Ascending aorta (tissue), 2 donors: ENCODE data around the gene TMEM14A. TPM values are rescaled to one million over a fixed set of nuclear protein-coding genes. Genes with fewer than 3 reads are reported as not detected.
A peak's percentile ranks its signal among the peaks of the same experiment; 100 is the strongest.

Source experiments
- DNase-seq, 2 donors: peaks; one replicate each; pipeline ENCODE4 v3.0.0-alpha.2; 2019; ENCODE audit warnings: low spot score in 2 of 2
- H3K27ac ChIP-seq, 2 donors: fragments of 200-600 bp; sonication (generic); one replicate each; pipeline ENCODE4 v1.5.1; 2016 to 2017; ENCODE audit warnings: mild to moderate bottlenecking in 1 of 2
- H3K27me3 ChIP-seq: fragments of 200-600 bp; sonication (generic); one replicate; pipeline ENCODE4 v1.5.1; 2017
- H3K36me3 ChIP-seq, 2 donors: fragments of 200-600 bp; sonication (generic); one replicate each; pipeline ENCODE4 v1.5.1; 2016
- H3K4me1 ChIP-seq, 2 donors: fragments of 200-600 bp; sonication (generic); one replicate each; pipeline ENCODE4 v1.5.1; 2016 to 2017; ENCODE audit warnings: mild to moderate bottlenecking in 1 of 2
- H3K4me3 ChIP-seq, 2 donors: fragments of 200-600 bp; sonication (generic); one replicate each; pipeline ENCODE4 v1.5.1; 2016 to 2017; ENCODE audit warnings: mild to moderate bottlenecking in 1 of 2
- H3K9me3 ChIP-seq, 2 donors: fragments of 200-600 bp; sonication (generic); one replicate each; pipeline ENCODE4 v1.5.1; 2016
- CTCF ChIP-seq, 3 experiments: fragments of 200-600 bp in 2 of 3; fragments of 450-650 bp in 1 of 3; sonication (generic) in 2 of 3; IDR thresholded peaks; one replicate each; pipeline ENCODE4 v1.5.1; 2016 to 2019; ENCODE audit warnings: antibody characterized with exemption in 3 of 3, mild to moderate bottlenecking in 1 of 3, moderate library complexity in 1 of 3
- intact Hi-C: fragments of 100-400 bp; cut with DNase I; formaldehyde crosslinking; loops from one replicate; pipeline ENCODE4 v1.15.1; 2023
- total RNA-seq: library from RNA; depleted of rRNA; stranded (reverse); fragments of >200 nt; gene quantifications from one replicate; pipeline ENCODE4 v1.1.0, GENCODE V29; 2016

Gene TMEM14A
- total RNA-seq, 1 donor from 2014 or later = 11.9 TPM

GRCh38 chr6:52725143-52725534 is 54.2 kb downstream of the TMEM14A start:
- peak in 1 of 2 donors; percentile 67 for DNase-seq
- H3K27ac ChIP-seq = peak overlapping the region; percentile 71 to 91
- TF ChIP-seq CTCF (IDR thresholded peaks at IDR 0.05) = no peak
- H3K4me1 ChIP-seq = peaks cover 2 to 9% of the 10 kb centered on the region in 2 donors
- no peaks in the 10 kb centered on the region for H3K36me3 ChIP-seq
- H3K27me3 ChIP-seq = no peaks in the 10 kb centered on the region
- intact Hi-C loops = loop anchor here (2.0 to 10.0 kb wide), 5 partner anchors 60 to 308 kb away; no protein-coding TSS in a partner anchor
- H3K9me3 ChIP-seq = no peaks in the 10 kb centered on the region
- H3K4me3 ChIP-seq = no peak overlapping the region

DNA sequence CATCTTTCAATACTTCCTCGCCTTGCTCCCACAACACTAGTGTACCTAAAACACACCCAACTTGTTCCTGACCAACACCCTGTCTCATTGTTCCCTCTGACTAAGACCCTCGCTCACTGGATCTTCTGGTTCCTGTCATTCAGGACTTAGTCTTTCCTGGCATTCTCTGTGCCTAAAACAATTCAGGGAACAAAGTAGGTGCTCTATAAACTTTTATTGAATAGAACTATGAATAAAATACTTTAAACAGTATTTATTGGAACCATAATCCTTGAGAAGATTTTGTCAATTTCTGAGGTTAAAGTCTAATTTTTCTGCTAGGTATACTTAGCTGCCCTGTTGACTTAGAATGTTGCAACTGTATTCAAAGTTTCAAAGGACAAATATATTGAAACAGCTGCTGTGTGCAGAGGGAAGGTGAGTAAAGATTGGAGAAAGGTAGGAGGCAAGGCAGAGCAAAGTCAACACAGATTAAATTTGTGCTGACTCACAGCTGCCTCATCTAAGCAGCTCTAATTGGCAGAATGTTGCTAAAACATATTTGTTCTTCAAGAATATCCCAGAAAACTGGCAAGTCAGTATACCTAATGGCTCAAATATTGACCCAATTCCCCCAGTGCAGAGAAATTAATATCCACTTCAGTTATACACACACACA is 54.8 kb downstream of the TMEM14A start:
- DNase-seq = no peak
- H3K9me3 ChIP-seq = no peaks in the 10 kb centered on the region
- intact Hi-C loops = loop anchor here (2.0 to 10.0 kb wide), 5 partner anchors 61 to 308 kb away; no protein-coding TSS in a partner anchor
- H3K4me3 ChIP-seq = no peak overlapping the region
- H3K36me3 ChIP-seq = no peaks in the 10 kb centered on the region
- peak overlapping the region; percentile 71 to 91 for H3K27ac ChIP-seq
- no peaks in the 10 kb centered on the region for H3K27me3 ChIP-seq
- no peak for TF ChIP-seq CTCF (IDR thresholded peaks at IDR 0.05)
- peaks cover 2 to 9% of the 10 kb centered on the region in 2 donors for H3K4me1 ChIP-seq

GRCh38 chr6:52726193-52726542 is 55.3 kb downstream of the TMEM14A start:
- no peak for TF ChIP-seq CTCF (IDR thresholded peaks at IDR 0.05)
- Histone ChIP-seq H3K4me1 (peaks cover 2 to 9% of the 10 kb centered on the region in 2 donors), H3K36me3 (no peaks in the 10 kb centered on the region), H3K4me3 (no peak overlapping the region), H3K27me3 (no peaks in the 10 kb centered on the region), H3K9me3 (no peaks in the 10 kb centered on the region), H3K27ac (peak overlapping the region in 1 of 2 donors; percentile 91)
- no peak for DNase-seq
- intact Hi-C loops = loop anchor here (5.0 to 10.0 kb wide), 4 partner anchors 61 to 309 kb away; no protein-coding TSS in a partner anchor

DNA sequence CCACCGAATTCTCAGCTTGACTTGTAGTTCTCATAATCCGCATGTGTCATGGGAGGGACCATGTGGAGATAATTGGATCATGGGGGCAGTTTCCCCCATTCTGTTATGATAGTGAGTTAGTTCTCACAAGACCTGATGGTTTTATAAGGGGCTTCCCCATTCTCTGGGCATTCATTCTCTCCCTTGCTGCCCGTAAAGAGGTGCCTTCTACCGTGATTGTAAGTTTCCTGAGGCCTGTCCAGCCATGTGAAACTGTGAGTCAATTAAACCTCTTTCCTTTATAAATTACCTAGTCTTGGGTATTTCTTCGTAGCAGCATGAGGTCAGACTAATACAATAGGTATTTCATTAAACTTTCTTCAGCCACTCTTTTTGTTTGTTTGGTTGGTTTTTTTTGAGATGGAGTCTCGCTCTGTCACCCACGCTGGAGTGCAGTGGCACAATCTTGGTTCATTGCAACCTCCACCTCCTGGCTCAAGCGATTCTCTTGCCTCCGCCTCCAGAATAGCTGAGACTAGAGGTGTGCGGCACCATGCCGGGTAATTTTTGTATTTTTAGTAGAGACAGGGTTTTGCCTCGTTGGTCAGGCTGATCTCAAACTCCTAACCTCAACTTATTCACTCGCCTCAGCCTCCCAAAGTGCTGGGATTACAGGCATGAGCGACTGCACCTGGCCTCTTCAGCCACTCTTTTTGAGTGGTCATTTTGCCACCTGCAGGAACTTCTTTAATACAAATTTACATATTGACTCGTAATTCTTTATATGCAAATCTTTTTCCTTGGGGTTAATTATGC is 56.0 kb downstream of the TMEM14A start:
- no peaks in the 10 kb centered on the region for H3K27me3 ChIP-seq
- TF ChIP-seq CTCF (IDR thresholded peaks at IDR 0.05) = no peak
- intact Hi-C loops = loop anchor here (5.0 to 10.0 kb wide), 4 partner anchors 62 to 310 kb away; no protein-coding TSS in a partner anchor
- DNase-seq = no peak
- peak overlapping the region in 1 of 2 donors; percentile 91 for H3K27ac ChIP-seq
- H3K9me3 ChIP-seq = no peaks in the 10 kb centered on the region
- H3K36me3 ChIP-seq = no peaks in the 10 kb centered on the region
- peaks cover 2 to 9% of the 10 kb centered on the region in 2 donors for H3K4me1 ChIP-seq
- H3K4me3 ChIP-seq = no peak overlapping the region

GRCh38 chr6:52727908-52728307 is 57.0 kb downstream of the TMEM14A start:
- H3K4me1 ChIP-seq = peaks cover 2 to 9% of the 10 kb centered on the region in 2 donors
- peak overlapping the region; percentile 51 to 75 for H3K27ac ChIP-seq
- H3K9me3 ChIP-seq = no peaks in the 10 kb centered on the region
- TF ChIP-seq CTCF (IDR thresholded peaks at IDR 0.05) = no peak
- no peaks in the 10 kb centered on the region for H3K36me3 ChIP-seq
- H3K4me3 ChIP-seq = no peak overlapping the region
- DNase-seq = no peak
- no peaks in the 10 kb centered on the region for H3K27me3 ChIP-seq
- intact Hi-C loops = loop anchor here (5.0 to 10.0 kb wide), 4 partner anchors 63 to 311 kb away; no protein-coding TSS in a partner anchor
